ES-I3 (cell line): ENCODE measurements around the gene RASGRP4.

Experiments
- H3K36me3 ChIP-seq: 2 replicates; pipeline ENCODE4 v1.6.1; 2013; ENCODE audit warnings: mild to moderate bottlenecking, low read length, control low read depth, moderate library complexity; ENCODE audit not compliant: insufficient read depth
- H3K4me1 ChIP-seq: 2 replicates; pipeline ENCODE4 v1.6.1; 2013; ENCODE audit warnings: mild to moderate bottlenecking, control low read depth, low read length; ENCODE audit not compliant: insufficient read depth
- H3K9ac ChIP-seq: 2 replicates; pipeline ENCODE4 v1.6.1; 2013; ENCODE audit warnings: low read depth, mild to moderate bottlenecking, low read length, moderate library complexity
- H3K9me3 ChIP-seq: 2 replicates; pipeline ENCODE4 v1.6.1; 2013; ENCODE audit warnings: mild to moderate bottlenecking, low read length, moderate library complexity; ENCODE audit not compliant: control insufficient read depth, insufficient read depth

RASGRP4 gene

DNA sequence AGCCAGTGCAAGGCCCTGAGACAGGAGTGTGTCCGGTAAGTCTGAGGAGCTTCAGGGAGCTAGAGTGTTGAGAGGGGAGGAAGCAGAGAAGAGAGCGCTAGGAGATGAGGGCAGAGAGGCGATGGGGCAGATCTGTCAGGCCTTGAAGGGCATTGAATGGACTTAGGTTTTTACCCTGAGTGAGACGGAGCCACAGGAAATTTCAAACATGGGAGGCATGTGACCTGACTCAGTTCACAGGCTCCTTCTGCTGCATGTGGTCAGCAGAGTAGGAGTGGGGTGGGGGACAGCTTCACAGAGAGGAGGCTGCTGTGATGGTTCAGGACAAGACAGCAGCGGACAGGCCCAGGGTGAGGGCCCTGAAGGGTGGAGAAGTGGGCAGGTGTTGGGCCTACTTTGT, 25.7 kb downstream of the RASGRP4 start:
- Histone ChIP-seq H3K9ac (no peak overlapping the region), H3K9me3 (no peaks in the 10 kb centered on the region), H3K4me1 (peaks cover 2% of the 10 kb centered on the region; the same call in 1 of the 2 replicates), H3K36me3 (no peaks in the 10 kb centered on the region; the same call in 1 of the 2 replicates)

DNA sequence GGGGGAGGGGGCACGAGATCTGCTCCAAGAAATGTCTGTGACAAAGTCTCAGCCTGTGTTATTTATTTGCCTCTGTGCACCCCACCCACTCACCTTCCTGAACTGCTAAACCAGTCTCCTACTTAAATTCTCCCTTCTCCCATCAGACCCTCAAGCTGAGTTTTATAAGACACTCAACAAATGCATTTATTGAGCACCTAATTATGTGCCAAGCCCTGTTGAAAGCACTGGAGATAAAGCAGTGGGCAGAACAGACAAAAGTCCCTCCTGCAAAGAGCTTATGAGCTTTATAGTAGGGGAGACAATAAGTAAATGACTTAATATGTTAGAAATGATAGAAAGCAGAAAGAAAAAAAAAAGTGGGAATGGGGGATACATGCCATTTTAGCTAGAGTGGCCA, 26.5 kb downstream of the RASGRP4 start:
- H3K9me3 ChIP-seq, result no peaks in the 10 kb centered on the region
- H3K4me1 ChIP-seq, result peaks cover 2% of the 10 kb centered on the region; the same call in 1 of the 2 replicates
- no peaks in the 10 kb centered on the region; the same call in 1 of the 2 replicates for H3K36me3 ChIP-seq
- H3K9ac ChIP-seq, result no peak overlapping the region

DNA sequence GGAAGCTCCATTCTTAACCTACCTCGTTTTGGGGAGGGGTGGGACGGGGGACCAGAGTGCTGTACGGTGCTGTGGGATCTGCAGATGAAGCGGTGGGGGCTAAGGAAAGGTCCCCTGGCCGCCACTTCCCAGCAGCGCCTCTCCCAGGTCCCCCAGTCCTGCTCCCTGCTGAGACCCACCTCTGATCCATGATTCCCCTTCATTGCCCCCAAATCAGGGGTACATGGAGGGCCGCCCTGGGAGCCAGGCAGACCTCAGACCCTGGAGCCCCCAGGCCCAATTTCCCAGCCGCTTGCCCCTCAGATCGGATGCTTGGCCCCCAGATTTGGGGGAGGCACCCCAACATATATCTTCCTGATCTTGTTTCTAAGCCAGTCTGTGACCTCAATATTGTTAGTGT, 26.9 kb downstream of the RASGRP4 start:
- Histone ChIP-seq H3K4me1 (peaks cover 5% of the 10 kb centered on the region; the same call in 1 of the 2 replicates), H3K9ac (no peak overlapping the region), H3K9me3 (no peaks in the 10 kb centered on the region), H3K36me3 (no peaks in the 10 kb centered on the region; the same call in 1 of the 2 replicates)

DNA sequence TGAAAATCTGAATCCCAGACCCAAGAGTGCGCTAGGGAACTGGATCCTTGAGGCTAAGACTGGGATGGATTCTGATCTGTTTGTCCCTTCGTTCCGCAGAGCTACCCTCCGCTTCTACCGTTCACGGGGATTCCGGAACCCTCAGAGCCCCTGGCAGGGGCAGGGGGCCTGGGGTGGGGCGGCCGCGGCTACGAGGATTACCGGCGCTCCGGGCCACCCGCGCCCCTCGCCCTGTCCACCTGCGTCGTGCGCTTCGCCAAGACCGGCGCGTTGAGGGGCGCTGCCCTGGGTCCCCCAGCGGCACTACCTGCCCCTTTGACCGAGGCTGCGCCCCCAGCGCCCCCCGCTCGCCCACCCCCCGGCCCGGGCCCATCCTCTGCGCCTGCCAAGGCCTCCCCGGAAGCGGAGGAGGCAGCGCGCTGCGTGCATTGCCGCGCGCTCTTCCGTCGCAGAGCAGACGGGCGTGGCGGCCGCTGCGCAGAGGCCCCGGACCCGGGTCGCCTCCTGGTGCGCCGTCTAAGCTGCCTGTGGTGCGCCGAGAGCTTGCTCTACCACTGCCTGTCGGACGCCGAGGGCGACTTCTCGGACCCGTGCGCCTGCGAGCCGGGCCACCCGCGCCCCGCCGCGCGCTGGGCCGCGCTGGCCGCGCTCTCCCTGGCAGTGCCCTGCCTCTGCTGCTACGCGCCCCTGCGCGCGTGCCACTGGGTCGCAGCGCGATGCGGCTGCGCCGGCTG, 30.5 kb downstream of the RASGRP4 start:
- Histone ChIP-seq H3K9me3 (no peaks in the 10 kb centered on the region), H3K4me1 (peaks cover 23% of the 10 kb centered on the region), H3K9ac (peak overlapping the region; percentile 61), H3K36me3 (peaks cover 3% of the 10 kb centered on the region)

DNA sequence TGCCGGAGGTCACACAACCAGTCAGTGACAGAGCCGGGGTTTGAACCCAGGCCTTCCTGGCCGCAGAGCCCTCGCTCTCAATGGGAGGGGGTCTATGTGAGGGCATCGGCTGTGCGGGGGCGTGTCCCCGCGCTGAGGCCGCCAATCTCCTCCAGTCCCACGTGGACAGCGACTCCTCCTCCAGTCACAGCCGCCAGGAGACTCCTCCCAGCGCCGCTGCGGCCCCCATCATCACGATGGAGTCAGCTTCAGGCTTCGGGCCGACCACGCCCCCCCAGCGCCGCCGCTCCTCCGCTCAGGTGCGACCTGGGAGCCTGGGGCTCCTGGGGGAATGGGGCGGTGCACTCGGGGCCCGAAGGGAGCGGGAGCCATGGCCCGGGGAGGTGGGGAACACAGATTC, 31.5 kb downstream of the RASGRP4 start:
- Histone ChIP-seq H3K36me3 (peaks cover 3% of the 10 kb centered on the region), H3K9ac (peak overlapping the region; percentile 61; the same call in 1 of the 2 replicates), H3K9me3 (no peaks in the 10 kb centered on the region), H3K4me1 (peaks cover 24% of the 10 kb centered on the region)

DNA sequence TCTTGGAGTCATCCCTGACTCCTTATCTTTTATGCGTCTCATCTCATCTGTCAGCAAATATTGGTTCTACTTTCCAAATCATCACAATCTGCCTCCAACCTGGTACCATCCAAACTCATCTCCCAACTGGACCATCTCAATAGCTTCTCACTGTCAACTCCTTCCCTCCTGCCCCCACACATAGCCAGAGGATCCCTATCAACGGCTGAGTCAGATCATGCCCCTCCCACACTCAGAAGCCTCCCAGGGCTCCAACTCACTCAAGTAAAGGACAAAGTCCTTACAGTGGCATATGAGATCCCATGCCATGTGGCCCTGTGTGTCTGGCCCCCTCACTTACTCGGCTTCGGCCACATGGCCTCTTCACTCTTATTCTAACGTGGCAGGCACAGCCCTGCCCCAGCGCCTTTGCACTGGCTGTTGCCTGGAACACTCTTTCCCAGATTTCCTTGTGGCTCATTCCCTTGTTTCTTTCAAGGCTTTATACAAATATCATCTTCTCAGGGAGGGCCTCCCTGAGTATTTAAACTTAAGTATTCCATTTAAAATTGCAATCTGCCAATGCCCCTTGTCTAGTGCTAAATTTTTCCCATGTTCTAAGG, 33.2 kb downstream of the RASGRP4 start:
- Histone ChIP-seq H3K4me1 (peaks cover 23% of the 10 kb centered on the region), H3K9me3 (no peaks in the 10 kb centered on the region), H3K36me3 (peaks cover 3% of the 10 kb centered on the region), H3K9ac (no peak overlapping the region)

DNA sequence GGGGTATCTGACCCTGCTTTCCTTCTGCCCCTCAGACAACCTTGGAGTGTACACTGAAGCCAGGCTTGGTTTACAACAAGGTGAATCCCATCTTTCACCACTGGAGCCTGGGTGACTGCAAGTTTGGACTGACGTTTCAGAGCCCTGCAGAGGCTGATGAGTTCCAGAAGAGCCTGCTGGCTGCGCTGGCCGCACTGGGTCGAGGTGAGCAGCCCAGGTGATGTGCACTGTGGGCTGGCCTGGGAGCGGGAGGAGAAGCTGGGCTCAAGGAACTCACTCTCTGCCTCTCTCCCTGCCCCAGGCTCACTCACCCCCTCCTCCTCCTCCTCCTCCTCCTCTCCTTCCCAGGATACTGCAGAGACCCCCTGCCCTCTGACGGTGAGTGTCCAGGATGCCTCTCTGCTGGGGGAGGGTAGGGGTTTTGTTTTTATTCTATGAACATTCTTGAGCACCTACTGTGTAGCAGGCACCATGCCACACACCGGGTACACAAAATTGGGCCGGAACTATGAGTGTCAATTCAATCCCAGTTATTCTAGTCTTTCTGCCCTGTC, 34.0 kb downstream of the RASGRP4 start:
- Histone ChIP-seq H3K9me3 (no peaks in the 10 kb centered on the region), H3K36me3 (peaks cover 3% of the 10 kb centered on the region), H3K9ac (no peak overlapping the region), H3K4me1 (peaks cover 23% of the 10 kb centered on the region)

DNA sequence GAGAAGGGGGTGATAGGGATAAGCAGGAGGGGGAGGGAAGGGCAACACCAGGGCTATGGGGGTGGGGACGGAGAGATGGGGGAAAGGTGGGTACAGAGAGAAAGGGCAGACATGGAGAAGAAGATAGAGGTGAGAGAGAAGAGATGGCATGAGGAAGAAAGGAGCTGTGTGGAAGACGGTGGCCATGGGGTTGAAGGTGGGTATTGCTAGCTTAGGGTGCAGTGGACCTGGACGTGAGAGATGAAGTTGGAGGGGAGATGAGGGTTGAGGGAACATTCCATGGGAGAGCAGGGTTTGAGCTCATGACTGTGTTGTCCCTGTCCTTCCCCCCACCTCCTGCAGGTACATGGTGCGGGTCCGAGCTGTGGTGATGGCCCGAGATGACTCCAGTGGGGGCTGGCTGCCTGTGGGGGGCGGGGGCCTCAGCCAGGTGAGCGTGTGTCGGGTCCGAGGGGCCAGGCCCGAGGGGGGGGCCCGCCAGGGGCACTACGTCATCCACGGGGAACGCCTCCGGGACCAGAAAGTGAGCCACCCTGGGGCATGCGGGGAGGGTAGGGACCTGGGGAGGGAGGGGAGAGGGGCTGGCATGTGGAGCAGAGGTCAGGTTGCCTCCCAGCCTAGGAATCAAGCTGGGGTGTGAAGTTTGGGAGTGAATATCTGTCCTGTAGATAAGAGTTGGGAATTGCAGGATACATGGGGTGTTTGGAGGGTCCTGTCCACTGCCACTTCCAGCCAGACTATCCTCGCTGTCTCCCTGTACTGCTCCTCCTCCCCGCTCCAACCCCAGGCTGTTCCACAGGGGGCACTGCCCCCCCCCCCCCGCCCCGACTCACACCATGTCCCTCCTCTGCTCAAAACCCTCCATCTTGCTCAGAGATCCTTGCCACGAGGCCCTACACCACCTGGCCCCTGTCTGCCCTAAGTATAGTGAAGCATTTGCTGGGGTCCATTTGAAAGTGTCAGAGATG, 35.8 kb downstream of the RASGRP4 start:
- H3K36me3 ChIP-seq, result peaks cover 3% of the 10 kb centered on the region
- peak overlapping the region; percentile 45; the same call in 1 of the 2 replicates for H3K9ac ChIP-seq
- H3K4me1 ChIP-seq, result peaks cover 23% of the 10 kb centered on the region
- H3K9me3 ChIP-seq, result no peaks in the 10 kb centered on the region

DNA sequence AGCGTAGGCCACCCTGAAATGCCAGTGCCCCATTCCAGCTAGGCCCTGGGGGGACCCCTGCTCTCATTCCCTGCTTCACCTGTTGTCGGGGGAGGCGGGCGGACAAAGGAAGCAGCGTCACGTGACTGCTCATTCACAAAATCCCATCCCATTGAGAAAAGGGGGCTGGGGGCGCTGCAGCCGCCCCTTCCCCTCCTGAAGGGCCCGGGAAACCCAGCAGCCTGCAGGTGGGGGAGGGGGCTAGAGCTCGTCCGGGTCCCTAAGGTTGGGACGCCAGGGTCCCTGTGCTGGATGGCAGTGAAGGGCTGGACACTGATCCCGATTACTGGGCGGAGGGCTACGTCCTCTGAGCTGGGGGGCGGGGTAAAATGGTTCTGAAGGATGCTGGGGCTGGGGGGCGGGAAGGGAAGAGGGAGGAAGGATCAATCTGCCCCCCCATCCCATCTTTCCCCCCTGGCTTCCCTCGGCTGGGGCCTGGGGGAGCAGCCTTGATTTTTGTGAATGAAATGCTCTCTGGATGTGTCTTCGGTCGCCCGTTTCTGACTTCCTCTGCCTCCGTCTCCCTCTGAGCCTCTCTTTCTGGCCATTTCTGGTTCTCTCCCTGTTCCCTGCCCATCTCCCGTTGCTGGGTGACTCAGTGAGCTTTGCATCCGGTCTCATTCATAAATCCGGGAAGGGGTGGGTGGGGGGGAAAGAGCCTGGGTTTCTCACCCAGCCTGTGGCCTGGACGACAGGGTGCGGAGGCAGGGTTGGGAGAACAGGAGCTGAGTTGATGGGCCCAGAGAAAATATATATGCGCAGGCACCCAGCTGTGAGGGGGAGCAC, 36.7 kb downstream of the RASGRP4 start:
- peaks cover 22% of the 10 kb centered on the region for H3K4me1 ChIP-seq
- H3K9ac ChIP-seq, result peak overlapping the region; percentile 75

DNA sequence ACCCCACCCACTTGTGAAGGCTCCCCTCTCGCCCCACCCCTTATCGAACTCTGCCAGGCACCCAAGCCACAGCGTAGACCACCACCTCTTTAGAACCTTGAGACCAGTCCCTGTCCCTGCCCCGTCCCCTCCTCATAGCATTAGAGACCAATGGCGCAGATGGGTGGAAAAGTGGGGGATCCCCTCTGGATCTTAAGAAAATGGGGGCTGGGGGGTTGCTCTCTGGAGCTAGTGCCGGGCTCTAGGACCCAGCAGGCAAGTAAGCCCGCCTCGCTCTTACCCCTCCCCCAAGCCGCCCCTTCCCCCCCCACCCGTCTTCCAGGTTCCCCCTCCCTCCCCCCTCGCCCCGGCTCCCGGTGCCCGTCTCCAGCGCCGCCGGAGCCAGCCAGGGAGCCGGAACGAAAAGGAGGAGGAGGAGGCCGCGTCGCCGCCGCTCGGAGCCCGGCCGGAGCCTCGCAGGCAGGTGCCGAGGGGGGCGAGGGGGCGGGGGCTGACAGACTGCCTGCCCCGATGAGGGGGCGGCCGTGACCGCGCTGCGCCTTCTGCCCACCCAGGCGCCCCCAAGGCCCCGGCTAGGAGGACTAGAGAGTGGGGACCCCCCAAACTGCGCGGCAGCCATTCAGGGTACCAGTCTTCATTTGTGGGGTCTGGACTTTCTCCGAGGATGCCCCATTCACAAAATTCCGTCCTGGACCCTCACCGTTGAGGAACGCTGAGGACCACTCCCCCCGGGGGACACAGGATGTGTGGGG, 37.5 kb downstream of the RASGRP4 start, which contains the start of gene SPRED3:
Gene SPRED3 (plus strand): TSS at position 349 of the 752 bp plus-strand sequence. CDS start 1,606 bp downstream, outside the sequence.
- Histone ChIP-seq H3K9me3 (no peaks in the 10 kb centered on the region), H3K36me3 (peaks cover under 1% of the 10 kb centered on the region), H3K9ac (peak within 1 kb of the TSS; percentile 75), H3K4me1 (peaks cover 20% of the 10 kb centered on the region)

More for the DNA sequence above, 36.7 kb downstream of the RASGRP4 start:
- Histone ChIP-seq H3K36me3 (peaks cover 3% of the 10 kb centered on the region), H3K9me3 (no peaks in the 10 kb centered on the region)

DNA sequence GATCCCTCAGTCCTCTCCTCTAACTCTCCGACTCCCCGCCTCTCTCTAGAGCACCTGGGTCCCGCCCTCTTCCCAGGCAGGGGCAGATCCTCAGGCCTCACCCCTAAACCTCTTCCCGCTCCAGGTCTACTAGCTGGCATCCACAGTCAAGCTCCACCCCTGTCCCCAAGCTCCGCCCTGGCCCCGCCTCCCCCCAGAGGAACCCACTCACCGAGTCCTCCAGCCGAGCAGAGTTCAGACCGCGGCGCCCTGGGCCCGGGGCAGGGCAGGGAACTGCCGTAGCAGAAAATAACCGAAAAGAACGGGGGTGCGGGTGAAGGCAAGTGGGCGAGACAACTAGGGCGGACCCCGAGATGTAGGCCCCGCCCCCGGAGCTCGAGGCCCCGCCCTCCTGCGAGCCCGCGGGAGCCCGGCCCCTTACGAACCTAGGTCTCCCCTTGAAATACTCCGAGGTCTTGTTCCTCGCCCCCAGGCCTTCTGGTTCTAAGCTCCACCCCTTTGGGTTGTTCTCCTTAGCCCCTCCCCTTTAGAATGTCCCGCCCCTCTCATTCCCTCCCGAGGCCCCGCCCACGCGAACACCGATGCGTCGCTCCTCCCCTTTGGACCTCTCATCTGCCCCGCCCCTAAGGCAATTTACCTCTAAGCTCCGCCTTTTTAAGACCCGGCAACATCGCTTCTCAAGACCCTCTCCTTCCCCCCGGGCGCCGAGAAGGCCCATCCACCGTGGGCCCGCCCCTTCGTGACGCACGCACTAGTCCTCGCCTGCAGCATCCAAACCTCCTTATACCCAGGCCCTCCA, 38.3 kb downstream of the RASGRP4 start, which contains the start of gene GGN:
Gene GGN (minus strand): TSS at position 485 of the 799 bp plus-strand sequence. CDS start 773 bp downstream, outside the sequence.
- H3K9me3 ChIP-seq, result no peaks in the 10 kb centered on the region
- H3K9ac ChIP-seq, result peak within 1 kb of the TSS; percentile 75
- H3K36me3 ChIP-seq, result peaks cover 4% of the 10 kb centered on the region; the same call in 1 of the 2 replicates
- H3K4me1 ChIP-seq, result peaks cover 19% of the 10 kb centered on the region

DNA sequence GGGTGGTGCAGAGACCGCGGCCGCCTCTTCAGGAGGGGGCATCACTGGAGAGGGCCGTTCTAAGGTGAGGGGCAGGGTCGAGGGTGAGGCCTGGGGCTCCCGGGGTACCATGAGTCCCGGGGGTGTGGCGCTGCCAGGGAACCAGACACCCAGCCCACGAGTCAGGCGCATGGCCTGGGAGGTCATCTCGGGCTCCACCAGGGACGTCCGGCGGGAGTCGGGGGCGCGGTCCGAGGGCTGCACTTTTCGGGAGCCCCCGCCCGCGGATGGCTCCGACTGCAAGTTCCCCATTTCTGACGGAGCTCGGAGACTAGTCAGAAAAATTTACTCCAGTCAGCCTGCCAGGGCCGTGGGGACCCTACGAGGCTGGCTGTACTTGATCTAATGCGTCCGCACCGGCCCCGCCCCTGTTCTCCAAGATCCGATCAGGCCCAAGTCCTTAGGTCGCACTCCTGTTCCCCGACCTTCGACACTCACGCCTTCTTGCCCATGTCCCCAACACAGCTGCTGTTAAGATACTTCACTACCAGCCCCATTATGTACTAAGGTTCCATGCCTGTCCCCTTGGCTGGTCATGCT, 39.0 kb downstream of the RASGRP4 start:
- Histone ChIP-seq H3K4me1 (peaks cover 15% of the 10 kb centered on the region), H3K36me3 (peaks cover 4% of the 10 kb centered on the region; the same call in 1 of the 2 replicates), H3K9ac (peak overlapping the region; percentile 56), H3K9me3 (no peaks in the 10 kb centered on the region)
